Hindlimb muscle (tissue), 1 donor: ENCODE results near the gene EPHX1. TPM values are rescaled to one million over a fixed set of nuclear protein-coding genes. Genes with fewer than 3 reads are reported as not detected.
"Not testable (repeated sequence)": the region's sequence is repeated elsewhere in the genome, so short reads cannot be mapped to it uniquely, and the experiment has no call there.

Experiments
- DNase-seq: peaks from one replicate; pipeline ENCODE4 v3.0.0-alpha.2; 2013
- polyA plus RNA-seq: library from polyadenylated mRNA; unstranded; fragments of 120-200 nt; gene quantifications from one replicate; pipeline ENCODE4 v1.2.1, GENCODE V29; 2013; ENCODE audit not compliant: insufficient read length

The EPHX1 gene
- 37.4 TPM for polyA plus RNA-seq

GRCh38 chr1:225809842-225810578 is at the start of gene EPHX1:
EPHX1 (plus strand) TSS chr1:225810124; CDS start chr1:225828730, 18,606 bp downstream.
- DNase-seq, result peak; percentile 93

DNA sequence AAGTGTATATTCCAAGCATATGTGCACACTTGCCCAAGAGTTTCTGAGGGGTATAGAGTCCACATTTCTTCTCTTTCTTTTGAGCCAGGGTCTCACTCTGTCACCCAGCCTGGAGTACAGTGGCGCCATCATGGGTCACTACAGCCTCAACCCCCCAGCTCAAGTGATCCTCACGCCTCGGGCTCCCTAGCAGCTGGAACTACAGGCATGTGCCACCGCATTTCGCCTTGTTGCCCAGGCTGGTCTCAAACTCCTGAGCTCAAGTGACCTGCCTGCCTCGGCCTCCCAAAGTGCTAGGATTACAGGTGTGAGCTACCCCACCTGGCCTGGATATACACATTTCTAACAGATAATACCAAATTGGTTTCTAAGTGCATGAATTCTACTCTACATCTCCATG is 49.4 kb upstream of the EPHX1 start:
- no peak for DNase-seq

DNA sequence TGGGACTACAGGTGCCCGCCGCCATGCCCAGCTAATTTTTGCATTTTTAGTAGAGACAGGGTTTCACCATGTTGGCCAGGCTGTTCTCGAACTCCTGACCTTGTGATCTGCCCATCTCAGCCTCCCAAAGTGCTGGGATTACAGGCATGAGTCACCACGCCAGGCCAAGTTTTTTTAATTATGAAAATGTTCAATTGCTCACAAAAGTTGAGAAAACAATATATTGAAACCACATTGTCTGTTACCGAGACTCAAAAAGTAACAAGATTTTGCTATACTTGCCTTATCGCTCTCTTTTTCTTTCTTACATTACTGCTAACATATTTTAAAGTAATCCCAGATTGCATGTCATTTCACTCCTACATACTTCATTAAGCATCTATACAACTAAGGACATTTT is 48.5 kb upstream of the EPHX1 start:
- DNase-seq, result not testable (repeated sequence)

DNA sequence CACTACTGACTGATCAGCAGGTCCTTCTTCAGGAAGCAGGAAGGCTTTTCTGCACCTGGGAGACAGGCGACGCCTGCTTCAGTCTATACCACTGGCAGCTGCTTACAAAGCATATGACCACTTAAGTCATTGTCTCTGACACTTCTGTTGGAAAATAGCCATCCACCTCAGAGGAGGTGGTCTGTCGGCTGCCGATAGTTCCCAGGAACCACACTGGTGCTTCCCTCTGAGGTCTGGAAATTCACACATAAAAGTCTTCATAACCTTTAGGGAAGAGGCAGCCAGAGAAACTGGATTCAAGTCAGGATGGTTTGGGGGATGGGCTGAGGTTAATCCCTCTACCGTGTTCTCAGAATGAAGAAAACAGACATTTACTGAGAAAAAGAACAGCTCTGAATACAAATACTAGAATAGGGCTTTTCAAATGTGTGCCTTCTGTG is 47.9 kb upstream of the EPHX1 start:
- no peak for DNase-seq

GRCh38 chr1:225762444-225762843 is 47.5 kb upstream of the EPHX1 start:
- no peak for DNase-seq

GRCh38 chr1:225763716-225764548 is 46.0 kb upstream of the EPHX1 start:
- no peak for DNase-seq

DNA sequence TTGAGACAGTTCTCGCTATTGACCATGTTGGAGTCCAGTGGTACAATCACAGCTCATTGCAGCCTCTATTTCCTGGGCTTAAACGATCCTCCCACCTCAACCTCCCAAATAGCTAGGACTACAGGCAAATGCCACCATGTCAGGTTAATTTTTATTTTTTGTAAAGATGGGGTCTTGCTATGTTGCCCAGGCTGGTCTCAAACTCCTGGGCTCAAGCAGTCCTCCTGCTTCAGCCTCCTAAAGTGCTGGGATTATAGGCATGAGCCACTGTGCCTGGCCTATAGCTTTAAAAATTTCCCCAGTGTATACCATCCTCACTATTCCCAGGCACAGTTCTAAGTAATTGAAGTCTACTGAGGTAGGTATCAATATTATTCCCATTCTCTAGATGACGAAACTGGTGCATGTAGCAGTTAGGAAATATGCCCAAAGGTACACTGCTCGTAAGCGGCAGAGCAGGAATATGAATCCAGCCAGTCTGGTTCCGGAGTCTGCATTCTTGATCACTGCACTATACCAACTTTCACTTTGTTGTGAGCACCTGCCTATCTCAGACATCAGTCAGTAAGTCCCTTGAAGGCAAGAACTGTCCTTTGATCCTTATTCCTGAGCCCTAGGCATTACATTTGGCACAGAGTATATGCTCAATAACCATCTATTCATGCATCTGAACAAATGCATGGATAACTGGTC is 43.8 kb upstream of the EPHX1 start:
- DNase-seq, result no peak

GRCh38 chr1:225766967-225767633 is 42.8 kb upstream of the EPHX1 start:
- peak; percentile 59 for DNase-seq

DNA sequence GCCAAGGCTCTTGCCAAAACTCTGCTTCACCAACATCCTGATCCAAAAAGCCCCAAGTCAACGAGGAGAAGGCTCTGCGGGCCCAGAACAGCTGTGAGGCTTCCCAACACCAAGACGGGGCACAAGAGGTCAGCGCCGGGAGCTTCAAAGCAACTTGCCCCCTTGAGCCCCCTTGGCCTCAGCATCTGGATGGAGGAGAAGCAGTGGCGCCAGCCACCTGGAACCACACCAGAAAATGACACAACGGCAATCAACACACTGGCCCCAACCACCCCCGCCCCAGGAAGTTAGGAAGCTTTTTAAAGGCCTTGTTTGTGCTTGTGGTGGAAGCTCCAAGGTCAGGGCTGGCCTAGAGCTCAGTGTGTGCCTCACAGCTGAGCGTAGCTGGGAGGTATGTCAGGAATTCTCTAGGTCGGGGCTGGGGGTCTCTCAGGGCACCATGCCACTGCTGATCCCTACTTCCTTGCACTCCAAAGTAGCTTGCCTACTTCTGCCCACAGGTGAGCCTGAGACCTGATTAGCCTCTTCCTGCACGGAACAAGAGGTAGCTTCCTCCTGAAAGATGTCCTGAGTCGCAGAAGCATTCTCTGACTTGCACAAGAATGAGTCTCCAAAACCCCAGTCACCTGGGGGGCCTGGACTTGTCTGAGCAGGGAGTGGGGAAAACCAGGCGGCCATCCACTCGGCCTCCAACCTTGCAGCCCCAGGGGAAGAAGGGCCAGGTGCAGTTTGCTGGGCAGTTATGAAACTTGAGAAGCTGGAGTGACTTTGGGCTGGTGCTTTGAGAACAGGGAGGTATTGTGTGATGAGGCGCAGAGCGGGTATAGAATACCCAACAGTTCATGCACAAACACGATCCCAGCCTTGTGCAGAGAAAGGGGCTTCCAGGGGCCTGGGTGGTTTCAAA is 42.0 kb upstream of the EPHX1 start:
- DNase-seq, result peak; percentile 65

- DNase-seq, result no peak
These were observed 41.1 kb upstream of the EPHX1 start for GRCh38 chr1:225768662-225769426.

DNA sequence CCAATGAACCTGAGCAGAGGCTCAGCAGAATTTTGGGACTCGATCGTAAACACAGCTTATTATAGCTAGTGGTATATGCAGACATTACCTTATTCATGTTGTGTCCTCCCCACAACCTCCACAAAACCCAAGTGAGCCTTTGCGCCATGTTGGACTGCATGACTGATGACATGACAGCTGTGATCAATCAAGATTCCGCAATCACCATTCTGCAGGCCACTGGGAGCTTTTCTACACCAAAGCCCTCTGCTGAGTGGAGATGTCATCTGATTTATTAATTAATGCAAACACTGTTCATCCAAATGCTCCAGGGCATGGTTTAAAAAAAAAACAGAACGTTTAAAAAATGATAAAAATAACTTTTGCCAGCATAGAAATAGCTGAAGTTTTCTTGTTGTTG is 40.2 kb upstream of the EPHX1 start:
- DNase-seq, result no peak

GRCh38 chr1:225770561-225771248 is 39.2 kb upstream of the EPHX1 start:
- no peak for DNase-seq

DNA sequence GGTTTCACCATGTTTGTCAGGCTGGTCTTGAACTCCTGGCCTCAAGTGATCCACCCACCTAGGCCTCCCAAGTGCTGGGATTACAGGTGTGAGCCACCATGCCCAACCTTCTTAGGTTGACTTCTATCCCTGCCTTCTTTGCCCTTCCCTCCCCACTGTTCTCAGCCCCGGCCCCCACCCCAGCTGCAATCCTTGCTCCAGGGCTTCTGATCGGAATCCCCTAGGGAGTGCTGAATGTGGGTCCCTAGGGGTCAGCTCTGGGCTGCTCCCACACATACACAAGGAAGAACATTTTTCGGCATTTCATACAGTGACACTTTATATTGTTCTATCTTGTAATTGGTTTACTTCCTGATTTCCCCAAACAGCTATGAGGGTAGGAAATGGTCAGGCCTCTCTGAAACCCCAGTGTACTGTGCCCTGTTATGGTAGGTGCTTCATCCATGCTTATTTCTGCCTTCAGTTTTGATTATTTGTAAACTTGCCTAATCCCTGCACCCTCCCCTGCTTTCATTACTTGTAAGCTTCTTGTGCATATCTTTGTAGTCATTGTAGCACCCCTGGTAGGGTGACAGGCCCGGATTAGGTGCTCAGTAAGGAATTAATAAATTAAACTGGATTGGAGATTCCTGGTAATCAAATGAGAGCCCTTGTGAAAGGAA is 38.1 kb upstream of the EPHX1 start:
- no peak for DNase-seq

- peak; percentile 84 for DNase-seq
These were observed 37.6 kb upstream of the EPHX1 start for GRCh38 chr1:225772323-225772768.

- DNase-seq, result no peak
These were observed 37.1 kb upstream of the EPHX1 start for GRCh38 chr1:225772848-225773247.

DNA sequence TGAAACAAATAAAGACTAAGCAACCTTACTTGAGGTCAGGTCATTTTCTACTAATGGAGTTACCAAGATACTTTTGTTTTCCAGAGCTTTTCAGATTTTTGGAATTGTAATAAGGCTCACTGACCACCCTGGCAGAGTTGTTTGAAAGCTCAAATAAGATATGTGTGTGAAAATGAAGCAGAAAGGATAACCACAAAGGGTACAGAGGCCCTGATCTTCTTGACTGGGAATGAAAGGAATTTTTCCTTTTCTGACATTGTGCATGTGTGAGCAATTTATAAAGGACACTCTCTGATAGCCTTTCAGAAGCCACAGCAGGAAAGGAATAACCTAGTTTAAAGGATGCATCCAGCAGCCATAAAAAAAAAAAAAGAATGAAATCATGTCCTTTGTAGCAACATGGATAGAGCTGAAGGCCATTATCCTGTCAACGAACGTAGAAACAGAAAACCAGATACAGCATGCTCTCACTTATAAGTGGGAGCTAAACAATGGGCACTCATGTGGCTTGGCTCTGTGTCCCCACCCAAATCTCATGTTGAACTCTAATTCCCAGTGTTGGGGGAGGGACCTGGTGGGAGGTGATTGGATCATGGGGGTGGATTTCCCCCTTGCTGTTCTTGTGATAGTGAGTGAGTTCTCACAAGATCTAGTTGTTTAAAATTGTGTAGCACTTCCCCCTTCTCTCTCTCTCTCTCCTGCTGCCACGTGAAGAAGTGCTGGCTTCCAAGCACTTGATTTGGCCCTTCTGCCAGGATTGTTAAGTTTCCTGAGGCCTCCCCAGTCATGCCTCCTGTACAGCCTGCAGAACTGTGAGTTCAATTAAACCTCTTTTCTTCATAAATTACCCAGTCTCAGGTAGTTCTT is 35.4 kb upstream of the EPHX1 start:
- no peak for DNase-seq

DNA sequence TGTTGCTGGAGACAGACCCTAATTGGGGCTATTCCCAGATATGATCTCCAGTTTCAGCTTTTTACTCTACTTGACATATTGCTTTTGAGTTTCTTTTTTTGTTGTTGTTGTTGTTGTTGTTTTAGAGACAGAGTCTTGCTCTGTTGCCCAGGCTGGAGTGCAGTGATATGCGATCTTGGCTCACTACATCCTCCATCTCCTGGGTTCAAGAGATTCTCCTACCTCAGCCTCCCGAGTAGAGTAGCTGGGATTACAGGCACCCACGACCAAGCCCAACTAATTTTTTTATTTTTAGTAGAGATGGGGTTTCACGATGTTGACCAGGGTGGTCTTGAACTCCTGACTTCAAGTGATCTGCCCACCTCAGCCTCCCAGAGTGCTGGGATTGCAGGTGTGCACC is 33.6 kb upstream of the EPHX1 start:
- no peak for DNase-seq

DNA sequence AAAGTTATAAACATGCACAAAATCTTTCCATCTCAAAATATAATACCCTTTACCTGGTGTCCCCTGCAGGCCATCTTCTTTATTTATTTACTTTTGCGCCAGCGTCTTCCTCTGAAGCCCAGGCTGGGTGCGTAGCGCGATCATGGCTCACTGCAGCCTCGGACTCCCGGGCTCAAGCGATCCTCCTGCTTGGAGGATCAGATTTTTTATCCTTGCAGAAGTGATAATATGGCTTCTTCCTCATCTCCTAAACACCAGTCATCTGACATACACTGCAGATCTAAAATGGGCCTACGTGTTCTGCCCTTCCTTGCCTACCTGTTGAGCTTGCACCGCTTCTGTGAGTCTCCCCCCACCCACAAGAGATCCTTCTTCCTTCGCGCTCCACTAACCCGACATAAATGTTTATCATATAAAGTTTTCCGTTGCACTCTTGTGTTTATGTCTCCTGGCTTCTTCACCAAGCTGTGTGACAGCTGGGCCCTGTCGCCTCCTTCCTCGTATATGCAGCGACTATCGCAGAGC is 32.8 kb upstream of the EPHX1 start:
- DNase-seq, result no peak
